H9 (cell line): Measurements from ENCODE around the gene FXYD3. TPM values are rescaled to one million over a fixed set of nuclear protein-coding genes. Genes with fewer than 3 reads are reported as not detected.

Experiments
- DNase-seq: peaks from one replicate; pipeline ENCODE4 v3.0.0-alpha.2; 2017
- H2AFZ ChIP-seq: one replicate; pipeline ENCODE4 v1.6.1; 2013; ENCODE audit warnings: mild to moderate bottlenecking, low read length, control low read depth, moderate library complexity
- H2AK5ac ChIP-seq: 2 replicates; pipeline ENCODE4 v1.6.1; 2013; ENCODE audit warnings: low read length, control low read depth, mixed read lengths; ENCODE audit not compliant: insufficient read length
- H2BK120ac ChIP-seq: one replicate; pipeline ENCODE4 v1.6.1; 2013; ENCODE audit warnings: low read depth, mild to moderate bottlenecking, low read length, control low read depth, inconsistent platforms; ENCODE audit not compliant: poor library complexity, severe bottlenecking
- H2BK12ac ChIP-seq: 2 replicates; pipeline ENCODE4 v1.6.1; 2013; ENCODE audit warnings: low read length, control low read depth, mixed read lengths, low read depth; ENCODE audit not compliant: insufficient read length
- H2BK15ac ChIP-seq: 2 replicates; pipeline ENCODE4 v1.6.1; 2013; ENCODE audit warnings: low read depth, low read length, control low read depth
- H2BK20ac ChIP-seq: one replicate; pipeline ENCODE4 v1.6.1; 2013; ENCODE audit warnings: low read depth, mild to moderate bottlenecking, low read length, control low read depth, inconsistent platforms; ENCODE audit not compliant: poor library complexity, severe bottlenecking
- H2BK5ac ChIP-seq: 2 replicates; pipeline ENCODE4 v1.6.1; 2013; ENCODE audit warnings: low read length, control low read depth, mixed read lengths; ENCODE audit not compliant: insufficient read length
- H3K14ac ChIP-seq: 2 replicates; pipeline ENCODE4 v1.6.1; 2013; ENCODE audit warnings: low read length, control low read depth; ENCODE audit not compliant: insufficient read depth
- H3K18ac ChIP-seq: 2 replicates; pipeline ENCODE4 v1.6.1; 2013; ENCODE audit warnings: low read depth, mild to moderate bottlenecking, mixed read lengths, low read length, control low read depth; ENCODE audit not compliant: insufficient read length
- H3K23ac ChIP-seq: 2 replicates; pipeline ENCODE4 v1.6.1; 2013; ENCODE audit warnings: low read length, control low read depth, mixed read lengths, low read depth; ENCODE audit not compliant: insufficient read length
- H3K23me2 ChIP-seq: 2 replicates; pipeline ENCODE4 v1.6.1; 2013; ENCODE audit warnings: low read depth, mild to moderate bottlenecking, mixed read lengths, low read length, control low read depth; ENCODE audit not compliant: insufficient read length, poor library complexity, severe bottlenecking
- H3K27ac ChIP-seq: 2 replicates; pipeline ENCODE4 v1.5.1; 2013; ENCODE audit warnings: low read length, control low read depth, mixed read lengths, low read depth; ENCODE audit not compliant: insufficient read length
- H3K27me3 ChIP-seq: 2 replicates; pipeline ENCODE4 v1.6.1; 2013; ENCODE audit warnings: low read length, control low read depth, inconsistent platforms; ENCODE audit not compliant: insufficient read depth
- H3K4ac ChIP-seq: 2 replicates; pipeline ENCODE4 v1.6.1; 2013; ENCODE audit warnings: low read depth, mild to moderate bottlenecking, control low read depth, inconsistent platforms, low read length, moderate library complexity
- H3K4me1 ChIP-seq: 2 replicates; pipeline ENCODE4 v1.6.1; 2013; ENCODE audit warnings: low read length, control low read depth, inconsistent platforms; ENCODE audit not compliant: insufficient read depth
- H3K4me2 ChIP-seq: 2 replicates; pipeline ENCODE4 v1.6.1; 2013; ENCODE audit warnings: low read length, control low read depth, mixed read lengths; ENCODE audit not compliant: insufficient read length, insufficient read depth
- H3K56ac ChIP-seq: 2 replicates; pipeline ENCODE4 v1.6.1; 2013; ENCODE audit warnings: low read depth, mild to moderate bottlenecking, mixed read lengths, low read length, control low read depth; ENCODE audit not compliant: insufficient read length
- H3K79me1 ChIP-seq: 2 replicates; pipeline ENCODE4 v1.6.1; 2013; ENCODE audit warnings: low read depth, mild to moderate bottlenecking, moderate library complexity, low read length, control low read depth, inconsistent platforms; ENCODE audit not compliant: insufficient read depth, poor library complexity, severe bottlenecking
- H3K79me2 ChIP-seq: 2 replicates; pipeline ENCODE4 v1.6.1; 2013; ENCODE audit warnings: low read length, control low read depth, inconsistent platforms; ENCODE audit not compliant: insufficient read depth
- H3K9ac ChIP-seq: 2 replicates; pipeline ENCODE4 v1.6.1; 2013; ENCODE audit warnings: low read length, control low read depth, mixed read lengths; ENCODE audit not compliant: insufficient read length; ENCODE audit errors: extremely low read depth
- H3K9me3 ChIP-seq: one replicate; pipeline ENCODE4 v1.6.1; 2013; ENCODE audit warnings: low read depth, low read length, inconsistent platforms; ENCODE audit not compliant: control insufficient read depth
- H3T11ph ChIP-seq: one replicate; pipeline ENCODE4 v1.6.1; 2013; ENCODE audit warnings: mild to moderate bottlenecking, low read length, control low read depth, inconsistent platforms
- H4K20me1 ChIP-seq: one replicate; pipeline ENCODE4 v1.6.1; 2013; ENCODE audit not compliant: control insufficient read depth, insufficient read length, insufficient read depth
- H4K5ac ChIP-seq: 2 replicates; pipeline ENCODE4 v1.6.1; 2013; ENCODE audit warnings: low read depth, mild to moderate bottlenecking, mixed read lengths, low read length, control low read depth; ENCODE audit not compliant: insufficient read length
- H4K8ac ChIP-seq: replicated peaks from 2 replicates; pipeline ENCODE4 v1.6.1; 2013; ENCODE audit warnings: low read length, control low read depth, mixed read lengths, low read depth; ENCODE audit not compliant: insufficient read length
- H4K91ac ChIP-seq: 2 replicates; pipeline ENCODE4 v1.6.1; 2013; ENCODE audit warnings: low read depth, mild to moderate bottlenecking, moderate library complexity, mixed read lengths, low read length, control low read depth; ENCODE audit not compliant: insufficient read length
- H3K27ac Mint-ChIP-seq, 3 experiments: 2 replicates in 2 of 3; 3 replicates in 1 of 3; pipeline ENCODE4 v1.8.0; 2020 to 2021; ENCODE audit warnings: mixed read lengths in 3 of 3, mild to moderate bottlenecking in 1 of 3, moderate library complexity in 1 of 3
- H3K27me3 Mint-ChIP-seq: 2 replicates; pipeline ENCODE4 v1.8.0; 2021; ENCODE audit warnings: low read depth, mild to moderate bottlenecking, moderate library complexity, mixed read lengths
- H3K36me3 Mint-ChIP-seq, 3 experiments: 2 replicates in 2 of 3; 3 replicates in 1 of 3; pipeline ENCODE4 v1.8.0; 2020 to 2021; ENCODE audit warnings: low read depth in 3 of 3, mixed read lengths in 3 of 3; ENCODE audit not compliant: insufficient read depth in 1 of 3
- H3K4me1 Mint-ChIP-seq, 2 experiments: 2 replicates each; pipeline ENCODE4 v1.8.0; 2020; ENCODE audit warnings: mixed read lengths in 2 of 2
- H3K4me3 Mint-ChIP-seq, 2 experiments: 2 replicates in 1 of 2; 3 replicates in 1 of 2; pipeline ENCODE4 v1.8.0; 2020 to 2021; ENCODE audit warnings: mild to moderate bottlenecking in 2 of 2, mixed read lengths in 2 of 2, moderate library complexity in 1 of 2
- H3K9me3 Mint-ChIP-seq, 2 experiments: 2 replicates in 1 of 2; 3 replicates in 1 of 2; pipeline ENCODE4 v1.8.0; 2020; ENCODE audit warnings: mild to moderate bottlenecking in 2 of 2, mixed read lengths in 2 of 2, moderate library complexity in 1 of 2
- CTCF ChIP-seq: fragments of 200-600 bp; sonication (generic); conservative IDR thresholded peaks from 3 replicates; pipeline ENCODE4 v1.8.0; 2021; ENCODE audit warnings: antibody characterized with exemption, mild to moderate bottlenecking
- WGBS: extraction: QIAGEN DNeasy Blood & Tissue Kit; methylation state at CpG from one replicate; pipeline ENCODE4 v1.1.7; 2013; ENCODE audit warnings: missing lambda C conversion rate, low lambda C conversion rate, mixed read lengths; ENCODE audit not compliant: insufficient read length; ENCODE audit errors: extremely low coverage; 5-methylcytosine and 5-hydroxymethylcytosine counted together
- total RNA-seq: library from RNA; stranded (reverse); gene quantifications from 2 replicates; pipeline ENCODE4 v1.2.1, GENCODE V29; 2021

The FXYD3 gene
- total RNA-seq, 1 experiment from 2014 or later, result 1.5 TPM

GRCh38 chr19:35069696-35070095 is 45.9 kb upstream of the FXYD3 start:
- H3K18ac ChIP-seq, result no peak overlapping the region
- H3K9me3 Mint-ChIP-seq, result peaks cover 6 to 8% of the 10 kb centered on the region in 2 experiments; a peak in 4 of 5 replicates
- no peak overlapping the region for H3K4me3 Mint-ChIP-seq
- H2AK5ac ChIP-seq, result no peak overlapping the region
- no peak overlapping the region for H3K4ac ChIP-seq
- no peaks in the 10 kb centered on the region for H3K79me2 ChIP-seq
- no peak for DNase-seq
- H2BK5ac ChIP-seq, result no peak overlapping the region
- peaks cover 0 to 4% (median 0%) of the 10 kb centered on the region in 3 experiments; a peak in 3 of 7 replicates for H3K36me3 Mint-ChIP-seq
- H3K56ac ChIP-seq, result no peak overlapping the region
- no peaks in the 10 kb centered on the region for H4K20me1 ChIP-seq
- H3K4me1 ChIP-seq, result peaks cover 5% of the 10 kb centered on the region; the same call in 1 of the 2 replicates
- H4K8ac ChIP-seq, result no peak overlapping the region
- H2BK12ac ChIP-seq, result no peak overlapping the region
- no peak overlapping the region for H3K4me2 ChIP-seq
- no peak overlapping the region for H3K14ac ChIP-seq
- H3K27me3 Mint-ChIP-seq, result peaks cover 3% of the 10 kb centered on the region
- H2BK15ac ChIP-seq, result no peak overlapping the region
- no CpG with 5 or more reads among the region's 1 CpG for WGBS
- H3K27me3 ChIP-seq, result no peaks in the 10 kb centered on the region
- H3K23me2 ChIP-seq, result no peaks in the 10 kb centered on the region
- no peak overlapping the region; a peak in 1 of 7 replicates for H3K27ac Mint-ChIP-seq
- no peak overlapping the region for H4K5ac ChIP-seq
- TF ChIP-seq CTCF, result no peak
- no peak overlapping the region for H3T11ph ChIP-seq
- H2BK20ac ChIP-seq, result no peak overlapping the region
- H3K27ac ChIP-seq, result no peak overlapping the region
- no peak overlapping the region for H2AFZ ChIP-seq
- no peaks in the 10 kb centered on the region for H3K79me1 ChIP-seq
- H4K91ac ChIP-seq, result no peak overlapping the region
- no peak overlapping the region for H3K9ac ChIP-seq
- H3K4me1 Mint-ChIP-seq, result peaks cover 26 to 29% of the 10 kb centered on the region in 2 experiments
- H3K9me3 ChIP-seq, result no peaks in the 10 kb centered on the region
- no peak overlapping the region for H3K23ac ChIP-seq
- H2BK120ac ChIP-seq, result no peak overlapping the region
